NCI-H2029 (cell line): ENCODE data around the gene TLE4.
A peak's percentile ranks its signal among the peaks of the same experiment; 100 is the strongest.

Source experiments
- DNase-seq: peaks from one replicate; lab custom pipeline; 2025; lab: John Stamatoyannopoulos, UW

Gene TLE4

GRCh38 chr9:79665369-79665768 is 93.6 kb downstream of the TLE4 start:
- DNase-seq = no peak

- DNase-seq = no peak
Observed at GRCh38 chr9:79665931-79666330, 94.2 kb downstream of the TLE4 start.

DNA sequence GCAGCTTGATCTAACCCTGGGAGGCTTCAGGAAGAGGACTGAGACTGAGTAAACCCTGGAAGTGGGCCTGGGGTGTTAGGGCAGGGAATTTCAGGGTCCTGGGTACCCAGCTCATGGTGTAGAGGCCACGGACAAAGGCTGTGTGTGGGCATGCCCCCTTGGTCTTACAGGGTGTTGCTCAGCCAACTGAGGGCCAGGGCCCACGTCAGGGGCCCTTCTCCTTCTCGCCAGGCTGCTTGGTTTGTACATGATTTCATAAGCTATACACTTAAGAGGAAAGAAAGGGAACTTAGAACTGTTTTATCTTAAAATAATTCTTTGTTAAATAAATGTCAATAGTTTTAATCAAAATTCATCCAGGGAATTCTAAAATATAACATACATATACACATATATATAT is 95.4 kb downstream of the TLE4 start:
- no peak for DNase-seq

- peak; percentile 97 for DNase-seq
Observed at GRCh38 chr9:79667817-79668436, 96.2 kb downstream of the TLE4 start.

DNA sequence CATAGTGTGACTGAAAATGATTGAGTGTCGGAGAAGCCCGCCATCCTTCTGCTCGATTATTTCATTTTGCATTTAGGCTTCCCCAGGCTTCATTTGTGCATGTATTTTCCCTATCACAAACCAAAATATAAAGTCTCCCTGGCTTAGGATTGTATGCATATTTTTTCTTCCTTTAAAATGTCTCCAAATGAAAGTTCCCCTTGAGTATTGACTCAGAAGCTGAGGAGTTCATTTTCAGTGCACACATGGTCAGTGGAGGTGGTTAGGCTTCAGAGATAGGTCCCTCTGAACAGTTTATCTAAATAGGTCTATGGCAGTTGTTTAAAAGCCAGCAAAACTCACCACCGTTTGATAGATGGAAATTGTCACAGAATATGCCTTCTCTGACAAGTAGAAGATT is 97.2 kb downstream of the TLE4 start:
- DNase-seq = no peak

- no peak for DNase-seq
Observed at GRCh38 chr9:79670269-79670961, 98.7 kb downstream of the TLE4 start.

GRCh38 chr9:79671558-79671957 is 99.8 kb downstream of the TLE4 start:
- no peak for DNase-seq

DNA sequence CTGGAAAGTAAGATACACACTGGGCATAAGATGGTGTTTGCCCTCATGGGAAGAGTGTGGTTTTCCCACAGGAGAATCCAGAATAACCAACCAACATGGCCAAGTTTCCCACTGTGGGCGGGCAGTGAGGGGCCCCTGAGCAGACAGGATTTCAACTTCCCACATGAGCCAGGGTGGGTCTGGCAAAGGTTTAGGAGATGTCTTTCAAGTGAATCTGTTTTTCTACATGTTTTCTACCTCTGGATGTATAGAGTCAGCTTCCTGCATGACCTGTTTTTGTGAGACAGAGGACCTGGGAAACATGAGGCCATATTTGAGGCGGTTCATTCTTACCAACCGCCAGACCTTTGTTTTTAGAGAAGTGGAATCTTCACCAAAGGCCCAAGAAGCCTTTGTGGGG is 100.5 kb downstream of the TLE4 start:
- no peak for DNase-seq

DNA sequence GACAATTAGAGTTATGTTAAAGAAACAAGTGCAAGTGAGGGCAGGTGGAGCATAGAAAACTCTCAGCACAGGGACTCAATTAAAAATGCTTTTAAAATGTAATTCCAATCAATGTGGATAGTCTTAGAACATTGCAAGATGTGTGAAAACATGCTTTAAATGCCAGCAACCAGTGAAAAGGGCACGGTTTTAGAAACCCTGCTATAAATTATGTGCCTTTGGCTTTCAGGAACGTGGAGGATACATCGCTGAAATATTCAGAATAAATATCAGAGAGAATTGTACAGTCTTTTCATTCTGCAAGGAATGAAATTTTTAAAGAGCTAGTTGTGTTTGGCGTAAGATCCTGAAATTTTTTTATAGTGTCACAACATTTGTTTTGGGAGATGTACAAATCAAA is 101.1 kb downstream of the TLE4 start:
- no peak for DNase-seq

DNA sequence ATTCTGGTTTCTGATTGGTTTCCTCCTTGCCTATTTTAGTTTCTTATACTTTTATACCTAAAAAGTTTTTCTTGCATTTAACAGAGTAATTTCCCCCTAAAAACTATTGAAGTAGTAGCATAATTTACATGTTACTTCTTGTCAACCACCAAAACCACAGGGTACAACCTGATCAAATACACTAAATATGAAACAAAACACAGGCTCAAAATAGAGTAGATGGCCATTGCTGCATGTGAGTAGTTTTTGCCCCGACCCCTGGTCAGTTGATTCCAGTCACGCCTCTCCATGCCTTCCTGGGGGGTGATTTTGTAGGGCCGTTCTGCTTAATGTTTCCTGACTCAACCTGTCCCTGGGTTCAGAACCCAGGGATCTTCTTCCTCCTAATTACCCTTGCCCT is 101.8 kb downstream of the TLE4 start:
- DNase-seq = no peak

- DNase-seq = no peak
Observed at GRCh38 chr9:79674052-79674777, 102.5 kb downstream of the TLE4 start.

- no peak for DNase-seq
Observed at GRCh38 chr9:79681576-79681975, 109.8 kb downstream of the TLE4 start.

GRCh38 chr9:79682076-79682736 is 110.4 kb downstream of the TLE4 start:
- no peak for DNase-seq

GRCh38 chr9:79684059-79684458 is 112.3 kb downstream of the TLE4 start:
- DNase-seq = no peak

DNA sequence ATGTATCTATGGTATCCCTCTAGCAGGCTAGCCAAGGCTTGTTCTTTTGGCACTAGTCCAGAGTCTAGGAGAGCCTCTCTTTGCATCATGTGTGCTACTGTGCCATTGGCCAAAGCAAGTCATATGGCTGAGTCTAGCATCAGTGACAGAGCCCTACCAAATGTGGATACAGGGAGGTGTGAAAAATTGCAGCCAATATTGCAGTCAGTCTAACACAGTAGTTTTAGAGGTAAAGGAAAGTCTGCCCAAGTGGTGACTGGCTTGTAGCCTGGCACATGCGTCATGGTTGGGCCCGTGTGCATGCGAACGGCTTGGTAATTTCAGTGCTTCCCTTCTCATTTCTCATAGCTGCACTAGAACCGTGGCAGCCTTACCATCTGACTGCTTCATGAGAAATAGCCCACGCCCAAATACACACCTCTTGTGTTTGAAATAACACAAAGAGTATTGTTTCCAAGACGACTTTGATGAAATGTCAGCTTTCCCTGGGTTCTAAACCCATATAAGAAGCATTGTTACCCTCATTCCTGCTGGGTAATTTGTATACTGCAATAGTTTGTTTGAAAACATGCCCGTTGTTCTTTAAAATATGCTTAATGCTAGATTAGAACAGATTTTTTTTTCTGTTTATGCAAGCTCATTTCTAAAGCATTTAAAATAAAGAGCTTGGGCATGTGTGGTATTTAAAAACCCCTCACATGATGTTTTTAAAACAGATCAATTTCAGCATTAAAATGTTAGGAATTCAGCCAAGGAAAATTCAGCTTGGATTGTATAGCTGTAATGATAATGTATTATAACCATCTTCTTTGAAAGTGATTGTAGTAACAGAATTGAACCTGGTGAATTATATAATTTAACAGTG is 113.2 kb downstream of the TLE4 start:
- no peak for DNase-seq

GRCh38 chr9:79685577-79685976 is 113.8 kb downstream of the TLE4 start:
- no peak for DNase-seq

DNA sequence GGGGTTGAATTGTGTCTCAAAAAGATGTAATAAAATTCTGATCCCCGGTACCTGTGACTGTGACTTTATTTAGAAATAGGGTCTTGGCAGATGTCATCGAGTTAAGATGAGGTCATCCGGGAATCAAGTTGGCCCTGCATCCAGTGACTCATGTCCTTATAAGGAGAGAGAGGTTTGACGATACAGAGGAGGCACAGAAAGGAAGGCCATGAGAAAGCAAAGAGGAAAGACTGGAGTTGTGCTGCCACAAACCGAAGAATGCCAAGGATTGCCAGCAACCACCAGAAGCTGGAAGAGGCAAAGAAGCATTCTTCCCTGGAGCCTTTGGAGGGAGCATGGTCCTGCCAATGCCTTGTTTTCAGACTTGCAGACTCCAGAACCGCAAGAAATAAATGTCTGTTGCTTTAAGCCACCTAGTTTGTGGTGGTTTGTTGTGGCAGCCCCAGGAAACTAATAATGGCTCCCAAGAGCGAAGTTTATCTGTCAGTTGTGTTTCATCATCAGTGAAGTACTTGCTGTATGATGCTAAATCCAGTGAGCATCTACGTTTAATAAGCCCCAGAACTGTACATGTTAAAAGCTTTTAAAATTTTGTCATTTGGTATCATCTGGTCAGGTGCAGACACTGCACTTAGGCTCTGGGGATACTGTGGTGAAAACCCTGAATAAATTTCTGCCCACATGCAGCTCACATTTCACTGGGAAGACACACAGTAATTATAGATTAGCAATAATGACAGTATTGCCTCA is 114.8 kb downstream of the TLE4 start:
- peak; percentile 17 for DNase-seq

DNA sequence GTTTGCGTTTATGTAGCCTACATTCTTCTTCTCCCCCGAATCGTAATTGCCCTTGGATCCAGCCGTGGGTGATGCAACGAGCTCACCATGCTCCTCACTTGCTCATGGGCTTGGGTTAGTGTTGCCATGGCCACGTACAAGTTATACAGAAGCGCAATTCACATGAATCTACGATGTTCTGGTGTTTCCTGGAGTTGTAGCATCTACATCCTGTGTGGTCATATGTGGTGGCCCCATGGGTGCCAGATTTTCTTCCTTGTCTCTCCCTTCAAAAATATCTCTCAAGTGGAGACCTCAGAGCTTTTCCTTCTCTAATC is 115.3 kb downstream of the TLE4 start:
- no peak for DNase-seq

GRCh38 chr9:79688363-79688762 is 116.6 kb downstream of the TLE4 start:
- no peak for DNase-seq

DNA sequence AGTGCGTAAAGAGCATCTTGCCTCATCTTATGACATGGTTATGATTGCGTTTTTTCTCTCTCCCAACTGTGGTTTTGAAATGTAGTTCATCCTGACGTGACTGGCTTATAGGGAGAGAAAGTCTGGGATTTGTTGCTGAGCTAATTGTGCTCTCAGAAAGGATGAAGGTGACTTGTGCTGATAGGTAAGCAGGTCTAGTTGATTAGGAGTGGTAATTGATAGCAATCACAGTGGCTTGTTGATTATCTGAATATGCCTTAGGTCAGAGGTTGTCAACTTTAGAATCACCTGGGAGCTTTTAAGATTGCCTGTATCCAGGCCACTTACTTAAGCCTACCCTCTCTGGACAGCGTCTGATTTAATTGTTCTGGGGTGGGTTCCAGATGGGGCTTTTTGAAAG is 117.8 kb downstream of the TLE4 start:
- no peak for DNase-seq

DNA sequence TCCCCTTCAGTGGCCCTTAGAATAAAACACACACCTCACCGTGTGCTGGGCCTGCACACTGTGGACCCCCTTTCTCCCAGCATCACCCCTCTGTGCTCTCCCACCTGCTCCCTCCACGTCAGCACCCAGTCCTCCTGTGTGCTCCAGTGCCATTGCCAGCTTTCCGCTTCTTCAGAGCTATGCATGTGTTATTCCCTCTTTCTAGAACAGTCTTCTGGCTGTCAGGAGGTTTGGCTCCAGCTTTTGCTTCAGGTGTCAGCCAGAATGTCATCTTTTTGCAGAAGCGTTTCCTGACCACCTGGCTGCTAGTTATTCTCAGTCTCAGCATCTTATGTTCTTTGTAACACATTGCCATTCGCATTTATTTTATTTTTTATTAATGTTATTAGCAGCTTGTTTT is 119.7 kb downstream of the TLE4 start:
- no peak for DNase-seq
